ENCODE measurements around the gene EFHC2. TPM values are rescaled to one million over a fixed set of nuclear protein-coding genes. Genes with fewer than 3 reads are reported as not detected.

EFHC2 gene
- polyA plus RNA-seq, 1 of the 3 experiments (the other 2 are of a cell fraction), result 0.03 TPM

DNA sequence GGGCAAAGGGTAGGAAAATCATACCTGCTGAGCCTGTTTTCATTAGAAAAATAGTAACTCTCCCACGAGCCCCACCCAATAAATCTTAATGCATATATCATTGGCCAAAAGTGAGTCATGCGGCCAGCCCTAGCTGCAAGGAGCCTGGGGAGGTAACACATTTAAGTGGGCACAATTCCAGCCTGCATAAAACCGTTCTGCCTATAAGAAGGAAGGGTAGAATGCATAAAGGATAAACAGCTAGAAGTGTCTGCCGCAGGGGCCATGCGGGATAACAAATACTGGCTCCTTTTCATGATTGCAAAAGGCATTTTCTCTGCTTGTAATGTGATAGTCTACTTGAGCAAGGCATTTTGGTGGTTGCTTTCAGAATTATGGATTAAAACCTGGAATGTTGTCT is 37.1 kb downstream of the EFHC2 start (continued):
- no peak for TF ChIP-seq RCOR1 (IDR thresholded peaks at IDR 0.05; ENCODE audit: low read length)

DNA sequence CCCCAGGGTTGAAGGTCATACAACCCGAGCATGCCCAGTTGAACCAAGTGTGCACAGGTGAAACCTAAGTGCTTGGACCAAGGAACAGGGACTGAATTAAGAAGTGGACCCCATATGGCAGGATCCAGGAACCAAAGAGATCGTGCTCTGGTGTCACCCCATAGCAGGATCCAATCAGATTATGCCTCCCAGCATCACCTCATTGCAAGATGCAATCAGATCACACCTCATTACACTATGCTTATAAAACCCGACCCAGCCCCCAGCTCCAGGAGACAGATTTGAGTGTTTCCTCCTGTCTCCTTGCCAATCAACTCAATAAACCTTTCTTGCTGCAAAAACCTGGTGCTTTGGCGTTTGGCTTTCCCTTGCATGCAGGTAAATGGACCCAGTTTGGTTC is 37.6 kb downstream of the EFHC2 start:
- Histone ChIP-seq H3F3A (replicated peaks; ENCODE audit: insufficient read depth) (no peaks in the 10 kb centered on the region), H3K27ac (ENCODE audit: low read depth in 2 of 2, low read length in 1 of 2) (no peak overlapping the region), H3K4me3 (ENCODE audit: low read depth in 2 of 2, low read length in 1 of 2) (no peak overlapping the region), H2AFZ (ENCODE audit: low read depth) (no peak overlapping the region), H3K9ac (no peak overlapping the region), H3K79me2 (ENCODE audit: insufficient read depth) (no peaks in the 10 kb centered on the region), H3K9me3 (no peaks in the 10 kb centered on the region), H3K4me1 (ENCODE audit: control insufficient read depth in 1 of 2, insufficient read depth in 2 of 2, low read depth in 1 of 2, low read length in 1 of 2) (no peaks in the 10 kb centered on the region), H3K27me3 (ENCODE audit: insufficient read depth) (no peaks in the 10 kb centered on the region), H3K9me2 (no peaks in the 10 kb centered on the region), H4K20me1 (ENCODE audit: insufficient read depth) (no peaks in the 10 kb centered on the region), H3K36me3 (replicated peaks in 1 of 2; ENCODE audit: control insufficient read depth in 1 of 2, insufficient read depth in 2 of 2, low read length in 1 of 2) (no peaks in the 10 kb centered on the region), H3K4me2 (no peak overlapping the region)
- no peak for TF ChIP-seq MXI1 (IDR thresholded peaks at IDR 0.05; ENCODE audit: low read depth, low read length)
- TF ChIP-seq EZH2phosphoT487 (IDR thresholded peaks at IDR 0.05; ENCODE audit: borderline replicate concordance, low read depth), result no peak
- no peak for TF ChIP-seq JUND (IDR thresholded peaks at IDR 0.05)
- TF ChIP-seq SIN3A (IDR thresholded peaks at IDR 0.05; ENCODE audit: borderline replicate concordance, low read depth, low read length), result no peak
- TF ChIP-seq MEF2A (IDR thresholded peaks at IDR 0.05; ENCODE audit: borderline replicate concordance, low read depth), result no peak
- TF ChIP-seq FOSL2 (IDR thresholded peaks at IDR 0.05; ENCODE audit: borderline replicate concordance, low read depth), result no peak
- TF ChIP-seq RCOR1 (IDR thresholded peaks at IDR 0.05; ENCODE audit: low read length), result no peak
- TF ChIP-seq, protein P1, sequence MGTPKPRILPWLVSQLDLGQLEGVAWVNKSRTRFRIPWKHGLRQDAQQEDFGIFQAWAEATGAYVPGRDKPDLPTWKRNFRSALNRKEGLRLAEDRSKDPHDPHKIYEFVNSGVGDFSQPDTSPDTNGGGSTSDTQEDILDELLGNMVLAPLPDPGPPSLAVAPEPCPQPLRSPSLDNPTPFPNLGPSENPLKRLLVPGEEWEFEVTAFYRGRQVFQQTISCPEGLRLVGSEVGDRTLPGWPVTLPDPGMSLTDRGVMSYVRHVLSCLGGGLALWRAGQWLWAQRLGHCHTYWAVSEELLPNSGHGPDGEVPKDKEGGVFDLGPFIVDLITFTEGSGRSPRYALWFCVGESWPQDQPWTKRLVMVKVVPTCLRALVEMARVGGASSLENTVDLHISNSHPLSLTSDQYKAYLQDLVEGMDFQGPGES (IDR thresholded peaks at IDR 0.05; ENCODE audit: low read depth, low read length), result no peak
- TF ChIP-seq RAD21 (IDR thresholded peaks at IDR 0.05; ENCODE audit: low read length), result no peak
- TF ChIP-seq, protein P2, sequence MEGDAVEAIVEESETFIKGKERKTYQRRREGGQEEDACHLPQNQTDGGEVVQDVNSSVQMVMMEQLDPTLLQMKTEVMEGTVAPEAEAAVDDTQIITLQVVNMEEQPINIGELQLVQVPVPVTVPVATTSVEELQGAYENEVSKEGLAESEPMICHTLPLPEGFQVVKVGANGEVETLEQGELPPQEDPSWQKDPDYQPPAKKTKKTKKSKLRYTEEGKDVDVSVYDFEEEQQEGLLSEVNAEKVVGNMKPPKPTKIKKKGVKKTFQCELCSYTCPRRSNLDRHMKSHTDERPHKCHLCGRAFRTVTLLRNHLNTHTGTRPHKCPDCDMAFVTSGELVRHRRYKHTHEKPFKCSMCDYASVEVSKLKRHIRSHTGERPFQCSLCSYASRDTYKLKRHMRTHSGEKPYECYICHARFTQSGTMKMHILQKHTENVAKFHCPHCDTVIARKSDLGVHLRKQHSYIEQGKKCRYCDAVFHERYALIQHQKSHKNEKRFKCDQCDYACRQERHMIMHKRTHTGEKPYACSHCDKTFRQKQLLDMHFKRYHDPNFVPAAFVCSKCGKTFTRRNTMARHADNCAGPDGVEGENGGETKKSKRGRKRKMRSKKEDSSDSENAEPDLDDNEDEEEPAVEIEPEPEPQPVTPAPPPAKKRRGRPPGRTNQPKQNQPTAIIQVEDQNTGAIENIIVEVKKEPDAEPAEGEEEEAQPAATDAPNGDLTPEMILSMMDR (IDR thresholded peaks at IDR 0.05), result no peak
- TF ChIP-seq RFX5 (IDR thresholded peaks at IDR 0.05; ENCODE audit: low read length), result no peak
- TF ChIP-seq POLR2AphosphoS5 (IDR thresholded peaks at IDR 0.05; ENCODE audit: low read depth, low read length), result no peak
- no peak for TF ChIP-seq TAF1 (IDR thresholded peaks at IDR 0.05; ENCODE audit: borderline replicate concordance, low read depth, low read length)
- no peak for TF ChIP-seq FOXJ3 (CRISPR knock-in tag; IDR thresholded peaks at IDR 0.05)
- no peak for TF ChIP-seq USF1 (IDR thresholded peaks at IDR 0.05; ENCODE audit: borderline replicate concordance, low read depth)
- DNase-seq, result no peak
- CTCF ChIA-PET, result no interaction called here
- WGBS (ENCODE audit: low lambda C conversion rate), result 30% methylated on average over 4 of the region's 4 CpGs
- POLR2A ChIA-PET, result no interaction called here

Data from SK-N-SH (cell line).